ENCODE data around the gene NXN.

Gene NXN

GRCh38 chr17:988561-988960 lies 9.0 kb upstream of the NXN start:
- no peak for DNase-seq (ENCODE audit: low read depth)
- H3K4me3 ChIP-seq (ENCODE audit: low read depth, low read length), result no peak overlapping the region
- no peak for TF ChIP-seq CTCF (IDR thresholded peaks at IDR 0.05; ENCODE audit: control insufficient read depth, extremely low read depth, insufficient read depth)

GRCh38 chr17:987931-988330 lies 8.4 kb upstream of the NXN start:
- H3K4me3 ChIP-seq (ENCODE audit: low read depth, low read length), result no peak overlapping the region
- no peak for TF ChIP-seq CTCF (IDR thresholded peaks at IDR 0.05; ENCODE audit: control insufficient read depth, extremely low read depth, insufficient read depth)
- no peak for DNase-seq (ENCODE audit: low read depth)

GRCh38 chr17:986322-986929 lies 6.8 kb upstream of the NXN start:
- DNase-seq (ENCODE audit: low read depth), result no peak
- TF ChIP-seq CTCF (IDR thresholded peaks at IDR 0.05; ENCODE audit: control insufficient read depth, extremely low read depth, insufficient read depth), result no peak
- H3K4me3 ChIP-seq (ENCODE audit: low read depth, low read length), result no peak overlapping the region

GRCh38 chr17:983921-984320 lies 4.3 kb upstream of the NXN start:
- DNase-seq (ENCODE audit: low read depth), result no peak
- no peak for TF ChIP-seq CTCF (IDR thresholded peaks at IDR 0.05; ENCODE audit: control insufficient read depth, extremely low read depth, insufficient read depth)
- H3K4me3 ChIP-seq (ENCODE audit: low read depth, low read length), result no peak overlapping the region

- no peak overlapping the region for H3K4me3 ChIP-seq (ENCODE audit: low read depth, low read length)
- no peak for DNase-seq (ENCODE audit: low read depth)
- TF ChIP-seq CTCF (IDR thresholded peaks at IDR 0.05; ENCODE audit: control insufficient read depth, extremely low read depth, insufficient read depth), result no peak
Measured at GRCh38 chr17:981292-981658, 1.7 kb upstream of the NXN start.

- TF ChIP-seq CTCF (IDR thresholded peaks at IDR 0.05; ENCODE audit: control insufficient read depth, extremely low read depth, insufficient read depth), result peak; percentile 80
- H3K4me3 ChIP-seq (ENCODE audit: low read depth, low read length), result peak overlapping the region; percentile 51
- DNase-seq (ENCODE audit: low read depth), result peak; percentile 60
Measured at GRCh38 chr17:980406-981291, 1.1 kb upstream of the NXN start.

Measured in LNCaP clone FGC (cell line).